GM19239 (cell line): ENCODE measurements around the gene CRYBA1.

Experiments used
- DNase-seq: peaks from one replicate; pipeline ENCODE4 v3.0.0; 2011; ENCODE audit warnings: low spot score; ENCODE audit not compliant: insufficient read length
- FAIRE-seq: peaks from 2 replicates; lab custom pipeline; 2011; peaks lifted over from hg19 to GRCh38; lab: Jason Lieb, UNC

The CRYBA1 gene

GRCh38 chr17:29235904-29236303 lies 10.8 kb upstream of the CRYBA1 start:
- FAIRE-seq: no peak

GRCh38 chr17:29237476-29238132 lies 9.1 kb upstream of the CRYBA1 start:
- no peak for FAIRE-seq
- DNase-seq: no peak

More at GRCh38 chr17:29235904-29236303, 10.8 kb upstream of the CRYBA1 start:
- DNase-seq: no peak

DNA sequence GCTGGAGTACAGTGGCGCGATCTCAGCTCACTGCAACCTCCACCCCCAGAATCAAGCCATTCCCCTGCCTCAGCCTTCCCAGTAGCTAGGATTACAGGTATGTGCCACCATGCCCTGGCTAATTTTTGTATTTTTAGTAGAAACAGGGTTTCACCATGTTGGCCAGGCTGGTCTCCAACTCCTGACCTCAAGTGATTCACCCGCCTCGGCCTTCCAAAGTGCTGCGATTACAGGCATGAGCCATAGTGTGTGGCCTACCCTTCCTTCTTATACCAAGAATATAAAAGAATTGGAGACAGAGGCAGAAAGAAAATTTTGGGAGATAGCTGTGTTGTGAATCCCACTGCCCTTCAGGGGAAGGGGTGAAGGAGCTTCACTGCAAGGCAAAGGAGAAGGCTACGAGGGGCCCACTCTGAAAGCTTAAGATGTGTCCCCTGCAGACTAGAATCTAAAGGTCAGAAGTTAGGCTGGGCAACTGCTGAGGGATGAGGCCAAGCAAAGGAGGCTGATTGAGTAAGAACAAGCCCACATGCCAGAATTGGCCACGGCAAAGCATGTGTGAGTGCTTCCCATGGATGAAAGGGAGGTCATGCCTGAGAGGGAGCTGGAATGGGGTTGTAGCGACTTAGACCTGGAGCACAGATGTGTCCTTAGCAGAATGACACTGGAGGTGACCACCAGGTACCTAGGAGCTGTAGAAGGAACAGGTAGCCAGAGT lies 8.4 kb upstream of the CRYBA1 start:
- no peak for FAIRE-seq
- DNase-seq: no peak

GRCh38 chr17:29240477-29240876 lies 6.2 kb upstream of the CRYBA1 start:
- DNase-seq (no peak), FAIRE-seq (no peak)

- no peak for FAIRE-seq
- no peak for DNase-seq
These were observed 5.4 kb upstream of the CRYBA1 start for GRCh38 chr17:29240968-29241963.

- no peak for DNase-seq
- no peak for FAIRE-seq
These were observed 4.6 kb upstream of the CRYBA1 start for GRCh38 chr17:29242051-29242450.

DNA sequence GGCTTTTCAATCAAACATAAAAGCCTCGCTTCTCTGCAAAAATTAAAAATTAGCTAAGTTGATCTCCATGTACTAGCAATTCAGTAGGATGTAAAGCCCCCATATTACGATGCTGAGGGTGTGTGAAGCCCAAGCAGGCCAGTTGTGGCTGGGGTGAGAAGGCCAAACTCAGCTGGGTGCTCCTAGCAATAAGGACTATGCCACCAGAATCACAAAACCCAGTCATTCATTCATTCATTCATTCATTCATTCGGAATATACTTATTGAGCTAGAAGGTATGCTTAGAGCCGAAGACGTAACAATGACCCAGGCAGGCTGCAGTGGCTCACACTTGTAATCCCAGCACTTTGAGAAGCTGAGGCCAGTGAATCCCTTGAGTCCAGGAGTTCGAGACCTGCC lies 3.9 kb upstream of the CRYBA1 start:
- DNase-seq (no peak), FAIRE-seq (no peak)

- no peak for DNase-seq
- no peak for FAIRE-seq
These were observed 2.9 kb upstream of the CRYBA1 start for GRCh38 chr17:29243792-29244191.

DNA sequence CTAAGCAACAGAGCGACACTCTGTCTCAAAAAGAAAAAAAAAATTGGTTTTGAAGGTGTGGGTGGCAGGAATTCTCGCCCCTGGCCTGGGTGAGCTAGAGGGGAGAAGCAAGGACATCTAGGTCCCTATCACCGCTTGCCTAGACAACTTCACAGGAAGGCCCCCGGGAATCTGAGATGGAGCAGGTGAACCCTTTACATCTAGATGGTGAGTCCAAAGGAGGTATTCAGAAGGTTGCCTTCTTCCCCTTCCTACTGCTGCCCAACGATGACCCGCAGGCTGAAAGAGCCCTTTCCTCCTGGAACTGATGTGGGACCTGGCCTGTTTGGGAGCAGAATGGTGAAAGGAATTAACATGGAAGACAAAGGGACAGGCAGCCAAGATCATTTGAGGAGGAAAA lies 1.3 kb upstream of the CRYBA1 start:
- DNase-seq (no peak), FAIRE-seq (no peak)

GRCh38 chr17:29247219-29247618 lies 560 bp downstream of the CRYBA1 start:
- DNase-seq (no peak), FAIRE-seq (no peak)

- FAIRE-seq (no peak), DNase-seq (no peak)
These were observed 2.2 kb downstream of the CRYBA1 start for GRCh38 chr17:29248845-29249244.

GRCh38 chr17:29250666-29251065 lies 4.0 kb downstream of the CRYBA1 start:
- DNase-seq: no peak
- FAIRE-seq: no peak

- DNase-seq: no peak
- no peak for FAIRE-seq
These were observed 4.5 kb downstream of the CRYBA1 start for GRCh38 chr17:29251184-29251583.

DNA sequence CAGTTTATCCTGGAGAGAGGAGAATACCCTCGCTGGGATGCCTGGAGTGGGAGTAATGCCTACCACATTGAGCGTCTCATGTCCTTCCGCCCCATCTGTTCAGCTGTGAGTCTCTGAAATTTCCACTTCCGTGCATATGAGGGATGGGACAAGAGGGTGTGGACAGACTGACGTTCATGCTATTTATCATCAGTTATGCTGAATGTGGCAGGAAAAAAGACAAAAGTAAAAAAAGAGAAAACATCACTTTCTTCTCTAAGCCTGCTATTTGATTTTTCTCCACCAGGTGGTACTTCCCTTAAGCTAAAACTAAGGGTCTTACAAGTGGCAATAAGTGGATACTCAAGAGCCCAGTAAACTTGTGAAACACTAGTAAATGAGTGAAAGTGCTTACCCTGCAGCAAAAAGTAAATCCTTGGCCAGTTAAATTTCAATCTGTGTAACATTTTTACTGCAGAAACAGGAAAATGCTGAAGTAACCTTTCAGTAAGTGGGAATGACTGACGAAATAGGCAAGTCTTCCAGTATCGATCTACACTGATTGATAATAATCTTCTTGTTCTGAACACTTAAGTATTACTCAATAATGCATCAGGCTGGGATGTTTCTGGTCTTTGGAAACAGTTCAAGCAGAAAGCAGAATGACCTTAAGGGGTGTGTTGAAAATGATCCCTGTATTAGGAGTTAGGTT lies 5.6 kb downstream of the CRYBA1 start:
- FAIRE-seq (no peak), DNase-seq (no peak)

DNA sequence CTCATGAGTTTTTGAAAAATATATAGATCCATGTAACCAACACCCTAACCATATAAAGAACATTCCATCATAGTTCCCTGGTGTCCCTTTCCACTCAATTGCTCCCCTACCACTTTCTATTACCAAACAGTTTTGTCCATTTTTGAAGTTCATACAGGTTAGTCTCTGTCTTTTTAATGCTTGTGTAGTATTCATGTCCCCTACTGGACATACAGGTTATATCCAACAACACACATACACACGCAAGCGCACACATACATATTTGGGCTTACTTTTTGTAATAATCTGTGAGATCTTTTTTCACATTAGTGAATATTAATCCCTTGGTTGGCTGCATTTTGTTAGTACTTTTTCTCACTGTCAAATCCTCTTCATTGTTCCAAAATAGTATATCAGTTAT lies 6.4 kb downstream of the CRYBA1 start:
- FAIRE-seq (no peak), DNase-seq (no peak)

- FAIRE-seq (no peak), DNase-seq (no peak)
These were observed 9.4 kb downstream of the CRYBA1 start for GRCh38 chr17:29255926-29256522.

GRCh38 chr17:29256735-29257466 lies 10.2 kb downstream of the CRYBA1 start:
- DNase-seq: no peak
- no peak for FAIRE-seq

DNA sequence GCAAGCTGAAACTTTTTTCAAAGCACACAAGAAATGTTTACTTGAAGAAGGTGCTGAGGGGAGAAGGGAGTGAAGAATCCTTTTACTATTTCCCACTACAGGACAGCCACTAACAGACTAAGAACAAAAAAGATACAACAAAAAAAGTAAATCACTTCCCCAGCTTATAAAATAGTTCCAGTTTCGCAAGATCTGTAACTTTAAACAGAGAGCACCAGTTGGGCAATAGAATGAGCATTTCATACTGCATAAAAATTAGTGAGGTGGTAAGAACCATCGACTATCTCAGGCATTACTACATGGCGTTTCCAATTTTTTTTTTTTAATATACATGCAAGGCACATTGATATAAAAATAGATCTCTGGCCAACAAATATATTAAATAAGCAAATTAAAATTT lies 11.1 kb downstream of the CRYBA1 start:
- FAIRE-seq (no peak), DNase-seq (no peak)

GRCh38 chr17:29263916-29264315 lies 17.3 kb downstream of the CRYBA1 start:
- FAIRE-seq (peak; percentile 52), DNase-seq (no peak)
